ENCODE data around the gene CHCHD4.

- TF ChIP-seq CTCF (IDR thresholded peaks at IDR 0.05) (no peak), POLR2A (IDR thresholded peaks at IDR 0.05) (no peak)
Measured at GRCh38 chr3:14077310-14077709, 47.4 kb downstream of the CHCHD4 start.
